GM12878 (cell line): ENCODE data around the gene HOXD9. TPM values are rescaled to one million over a fixed set of nuclear protein-coding genes. Genes with fewer than 3 reads are reported as not detected.

Experiments
- ATAC-seq: fragments of 200-7000 bp; cut with Tn5 transposase; 3 replicates; pipeline ENCODE4 v1.9.1; 2020; ENCODE audit warnings: mild to moderate bottlenecking, moderate library complexity
- BruUV-seq: library from RNA; stranded (reverse); fragments of 400-500 nt; replicated peaks from 2 replicates; lab custom pipeline; 2021; lab: Mats Ljungman, UMichigan
- CTCF ChIA-PET: fragments of 300-600 bp; sonication (Branson Sonifier 250); formaldehyde crosslinking; extraction: SDS; loops from one replicate; lab custom pipeline; 2021; ENCODE audit warnings: inconsistent platforms; lab: Yijun Ruan, JAX
- POLR2A ChIA-PET: fragments of 350-600 bp; formaldehyde crosslinking; extraction: SDS; loops from one replicate; lab custom pipeline; 2021; ENCODE audit warnings: inconsistent platforms; lab: Charles Lee
- RAD21 ChIA-PET: fragments of 300-600 bp; sonication (Branson Sonifier 250); formaldehyde crosslinking; loops from one replicate; lab custom pipeline; 2023; ENCODE audit warnings: antibody characterized with exemption; ENCODE audit not compliant: unreplicated experiment; lab: Charles Lee
- SMC1A ChIA-PET: fragments of 300-600 bp; sonication (Branson Sonifier 250); formaldehyde crosslinking; loops from one replicate; lab custom pipeline; 2023; ENCODE audit not compliant: unreplicated experiment, uncharacterized antibody; lab: Charles Lee
- DNase-seq: peaks from one replicate; pipeline ENCODE4 v3.0.0-alpha.2; 2011; ENCODE audit warnings: low read depth, low spot score
- FAIRE-seq: peaks from 3 replicates; lab custom pipeline; 2011; peaks lifted over from hg19 to GRCh38; lab: Jason Lieb, UNC
- H2AFZ ChIP-seq: 2 replicates; pipeline ENCODE4 v1.6.0; 2011; ENCODE audit warnings: low read depth, low read length, control low read depth; ENCODE audit not compliant: control insufficient read depth
- H3K27ac ChIP-seq: 2 replicates; pipeline ENCODE4 v1.5.1; 2011; ENCODE audit warnings: control low read depth; ENCODE audit not compliant: control insufficient read depth, insufficient read depth
- H3K27me3 ChIP-seq, 2 experiments: replicated peaks in 1 of 2; 2 replicates each; pipeline versions ENCODE4 v1.6.0 to v1.6.1; 2011; ENCODE audit warnings: low read length in 1 of 2; ENCODE audit not compliant: control insufficient read depth in 2 of 2, insufficient read depth in 2 of 2
- H3K36me3 ChIP-seq, 2 experiments: 2 replicates each; pipeline ENCODE4 v1.5.1; 2011; ENCODE audit warnings: low read length in 1 of 2; ENCODE audit not compliant: control insufficient read depth in 2 of 2, insufficient read depth in 2 of 2
- H3K4me1 ChIP-seq: 2 replicates; pipeline ENCODE4 v1.6.1; 2011; ENCODE audit warnings: mild to moderate bottlenecking, low read length, moderate library complexity, mixed read lengths; ENCODE audit not compliant: control insufficient read depth, insufficient read depth
- H3K4me2 ChIP-seq: 2 replicates; pipeline ENCODE4 v1.6.0; 2011; ENCODE audit warnings: control low read depth; ENCODE audit not compliant: control insufficient read depth, insufficient read depth
- H3K4me3 ChIP-seq: fragments of 200-600 bp; sonication (generic); 2 replicates; pipeline ENCODE4 v1.5.1; 2016
- H3K79me2 ChIP-seq: 2 replicates; pipeline ENCODE4 v1.6.0; 2011; ENCODE audit warnings: low read length; ENCODE audit not compliant: control insufficient read depth, insufficient read depth
- H3K9ac ChIP-seq: 2 replicates; pipeline ENCODE4 v1.8.0; 2011; ENCODE audit warnings: low read length, control low read depth, mixed read lengths; ENCODE audit not compliant: control insufficient read depth, insufficient read depth
- H3K9me3 ChIP-seq: replicated peaks from 3 replicates; pipeline ENCODE4 v1.5.1; 2011; ENCODE audit warnings: mild to moderate bottlenecking, low read length; ENCODE audit not compliant: control insufficient read depth, insufficient read depth
- H4K20me1 ChIP-seq: 2 replicates; pipeline ENCODE4 v1.6.0; 2011; ENCODE audit not compliant: control insufficient read depth, insufficient read depth
- RUNX3 ChIP-seq: IDR thresholded peaks from 2 replicates; pipeline ENCODE4 v1.6.1; 2012; ENCODE audit warnings: low read length, inconsistent platforms
- WGBS: methylation state at CpG from one replicate; pipeline ENCODE4 v1.1.6; 2016; ENCODE audit warnings: low lambda C conversion rate; ENCODE audit not compliant: insufficient replicate concordance, insufficient coverage; ENCODE audit errors: missing lambda C conversion rate; 5-methylcytosine and 5-hydroxymethylcytosine counted together
- in situ Hi-C: fragments of 300-500 bp; cut with MboI; formaldehyde crosslinking; loops from 9 replicates; pipeline ENCODE4 v1.14.3; 2018; ENCODE audit warnings: mixed read lengths
- intact Hi-C: fragments of 100-400 bp; cut with micrococcal nuclease; formaldehyde crosslinking; loops from one replicate; pipeline ENCODE4 v1.14.2; 2022; ENCODE audit not compliant: unreplicated experiment
- polyA plus RNA-seq, 11 experiments: library from polyadenylated mRNA; depleted of rRNA in 4 of 11; unstranded in 6 of 11; stranded (reverse) in 5 of 11; fragments of >200 nt; fragmentation: Nextera tagmentation in 4 of 11; fragmentation: Illumina TruSeq in 1 of 11; extraction: Ambion mirVana in 4 of 11; extraction: Trizol in 1 of 11; gene quantifications; 1 replicate in 1 of 11; 2 replicates in 10 of 11; pipeline versions ENCODE4 v1.2.1 to v1.2.3, GENCODE V29; 2011 to 2016; ENCODE audit warnings: inconsistent platforms in 2 of 11, missing spikeins in 2 of 11, low read depth in 1 of 11
- total RNA-seq, 4 experiments: library from RNA; depleted of rRNA in 3 of 4; stranded (reverse); fragments of >200 nt in 3 of 4; fragmentation: Illumina TruSeq in 1 of 4; extraction: Trizol in 1 of 4; gene quantifications; 2 replicates each; pipeline versions ENCODE4 v1.2.1 to v1.2.3, GENCODE V29; 2013 to 2021
- TF ChIP-seq, protein P1 (sequence below): fragments of 450-650 bp; IDR thresholded peaks from 2 replicates; pipeline ENCODE4 v1.6.1; 2018; ENCODE audit warnings: mild to moderate bottlenecking, low read depth, moderate library complexity; ENCODE audit not compliant: partially characterized antibody
- TF ChIP-seq, protein P2 (sequence below): fragments of 450-650 bp; IDR thresholded peaks from 2 replicates; pipeline ENCODE4 v1.6.1; 2016; ENCODE audit warnings: mild to moderate bottlenecking, moderate library complexity, borderline replicate concordance

The HOXD9 gene
- total and polyA plus RNA-seq, 10 of the 15 experiments (the other 5 are each of a cell fraction or from before 2014, with no cell fraction given) = not detected

DNA sequence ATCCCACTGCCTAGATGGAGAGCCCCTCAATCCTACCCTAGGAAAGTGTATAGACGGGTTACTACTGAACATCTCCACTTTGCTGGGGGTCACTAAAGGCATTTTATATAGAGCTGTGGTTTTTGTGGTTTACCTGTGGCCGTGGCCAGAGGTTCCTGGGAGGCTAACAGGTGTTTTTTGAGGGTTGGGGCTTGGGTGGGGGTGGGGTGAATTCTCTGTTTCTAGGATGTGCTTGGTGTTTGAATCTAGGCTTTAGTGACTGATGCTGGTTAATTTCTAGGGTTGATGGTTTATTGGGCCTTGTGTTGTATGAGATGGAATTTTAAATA lies 14.7 kb downstream of the HOXD9 start:
- no peaks in the 10 kb centered on the region for H3K4me1 ChIP-seq
- H3K27me3 ChIP-seq = peaks cover 5 to 16% of the 10 kb centered on the region in 2 experiments
- no peak for ATAC-seq
- BruUV-seq = no TSS peak
- intact Hi-C loops = no loop called here
- TF ChIP-seq, protein P1, sequence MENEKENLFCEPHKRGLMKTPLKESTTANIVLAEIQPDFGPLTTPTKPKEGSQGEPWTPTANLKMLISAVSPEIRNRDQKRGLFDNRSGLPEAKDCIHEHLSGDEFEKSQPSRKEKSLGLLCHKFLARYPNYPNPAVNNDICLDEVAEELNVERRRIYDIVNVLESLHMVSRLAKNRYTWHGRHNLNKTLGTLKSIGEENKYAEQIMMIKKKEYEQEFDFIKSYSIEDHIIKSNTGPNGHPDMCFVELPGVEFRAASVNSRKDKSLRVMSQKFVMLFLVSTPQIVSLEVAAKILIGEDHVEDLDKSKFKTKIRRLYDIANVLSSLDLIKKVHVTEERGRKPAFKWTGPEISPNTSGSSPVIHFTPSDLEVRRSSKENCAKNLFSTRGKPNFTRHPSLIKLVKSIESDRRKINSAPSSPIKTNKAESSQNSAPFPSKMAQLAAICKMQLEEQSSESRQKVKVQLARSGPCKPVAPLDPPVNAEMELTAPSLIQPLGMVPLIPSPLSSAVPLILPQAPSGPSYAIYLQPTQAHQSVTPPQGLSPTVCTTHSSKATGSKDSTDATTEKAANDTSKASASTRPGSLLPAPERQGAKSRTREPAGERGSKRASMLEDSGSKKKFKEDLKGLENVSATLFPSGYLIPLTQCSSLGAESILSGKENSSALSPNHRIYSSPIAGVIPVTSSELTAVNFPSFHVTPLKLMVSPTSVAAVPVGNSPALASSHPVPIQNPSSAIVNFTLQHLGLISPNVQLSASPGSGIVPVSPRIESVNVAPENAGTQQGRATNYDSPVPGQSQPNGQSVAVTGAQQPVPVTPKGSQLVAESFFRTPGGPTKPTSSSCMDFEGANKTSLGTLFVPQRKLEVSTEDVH = no peak
- TF ChIP-seq, protein P2, sequence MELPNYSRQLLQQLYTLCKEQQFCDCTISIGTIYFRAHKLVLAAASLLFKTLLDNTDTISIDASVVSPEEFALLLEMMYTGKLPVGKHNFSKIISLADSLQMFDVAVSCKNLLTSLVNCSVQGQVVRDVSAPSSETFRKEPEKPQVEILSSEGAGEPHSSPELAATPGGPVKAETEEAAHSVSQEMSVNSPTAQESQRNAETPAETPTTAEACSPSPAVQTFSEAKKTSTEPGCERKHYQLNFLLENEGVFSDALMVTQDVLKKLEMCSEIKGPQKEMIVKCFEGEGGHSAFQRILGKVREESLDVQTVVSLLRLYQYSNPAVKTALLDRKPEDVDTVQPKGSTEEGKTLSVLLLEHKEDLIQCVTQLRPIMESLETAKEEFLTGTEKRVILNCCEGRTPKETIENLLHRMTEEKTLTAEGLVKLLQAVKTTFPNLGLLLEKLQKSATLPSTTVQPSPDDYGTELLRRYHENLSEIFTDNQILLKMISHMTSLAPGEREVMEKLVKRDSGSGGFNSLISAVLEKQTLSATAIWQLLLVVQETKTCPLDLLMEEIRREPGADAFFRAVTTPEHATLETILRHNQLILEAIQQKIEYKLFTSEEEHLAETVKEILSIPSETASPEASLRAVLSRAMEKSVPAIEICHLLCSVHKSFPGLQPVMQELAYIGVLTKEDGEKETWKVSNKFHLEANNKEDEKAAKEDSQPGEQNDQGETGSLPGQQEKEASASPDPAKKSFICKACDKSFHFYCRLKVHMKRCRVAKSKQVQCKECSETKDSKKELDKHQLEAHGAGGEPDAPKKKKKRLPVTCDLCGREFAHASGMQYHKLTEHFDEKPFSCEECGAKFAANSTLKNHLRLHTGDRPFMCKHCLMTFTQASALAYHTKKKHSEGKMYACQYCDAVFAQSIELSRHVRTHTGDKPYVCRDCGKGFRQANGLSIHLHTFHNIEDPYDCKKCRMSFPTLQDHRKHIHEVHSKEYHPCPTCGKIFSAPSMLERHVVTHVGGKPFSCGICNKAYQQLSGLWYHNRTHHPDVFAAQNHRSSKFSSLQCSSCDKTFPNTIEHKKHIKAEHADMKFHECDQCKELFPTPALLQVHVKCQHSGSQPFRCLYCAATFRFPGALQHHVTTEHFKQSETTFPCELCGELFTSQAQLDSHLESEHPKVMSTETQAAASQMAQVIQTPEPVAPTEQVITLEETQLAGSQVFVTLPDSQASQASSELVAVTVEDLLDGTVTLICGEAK = no peak
- 0 out of 2 replicates have a peak, but pooled peaks have one; percentile 15 for TF ChIP-seq RUNX3
- H3K9me3 ChIP-seq = no peaks in the 10 kb centered on the region; the same call in 2 of the 3 replicates
- 0% methylated on average over 2 of the region's 2 CpGs for WGBS
- H2AFZ ChIP-seq = no peak overlapping the region
- ChIA-PET CTCF (interaction anchor here (0.9 kb wide), 2 partner anchors 318 to 417 kb away, joined by 3 to 4 read pairs; no protein-coding TSS in a partner anchor), SMC1A (interaction anchor here (1.0 to 5.3 kb wide), 2 partner anchors 317 to 416 kb away, joined by 3 to 58 read pairs; no protein-coding TSS in a partner anchor), RAD21 (interaction anchor here (2.3 kb wide), 1 partner anchor 417 kb away, joined by 11 read pairs; no protein-coding TSS in a partner anchor), POLR2A (no interaction called here)
- in situ Hi-C loops = loop anchor here (25.0 kb wide), 1 partner anchor 1200 kb away; no protein-coding TSS in a partner anchor
- H3K27ac ChIP-seq = no peak overlapping the region
- no peak overlapping the region for H3K4me2 ChIP-seq
- no peaks in the 10 kb centered on the region for H3K36me3 ChIP-seq
- no peak overlapping the region for H3K4me3 ChIP-seq
- no peak overlapping the region for H3K9ac ChIP-seq
- no peaks in the 10 kb centered on the region for H4K20me1 ChIP-seq
- FAIRE-seq = no peak
- H3K79me2 ChIP-seq = no peaks in the 10 kb centered on the region
- DNase-seq = no peak
